Posterior vena cava (tissue), 2 donors: ENCODE measurements around the gene HEG1. TPM values are rescaled to one million over a fixed set of nuclear protein-coding genes. Genes with fewer than 3 reads are reported as not detected.
"Not testable (repeated sequence)": the region's sequence is repeated elsewhere in the genome, so short reads cannot be mapped to it uniquely, and the experiment has no call there.

ENCODE experiments used
- DNase-seq: peaks from one replicate; pipeline ENCODE4 v3.0.0-alpha.2; 2020; ENCODE audit warnings: low spot score
- intact Hi-C, 2 donors: fragments of 100-400 bp; cut with DNase I; formaldehyde crosslinking; loops; one replicate each; pipeline versions ENCODE4 v1.14.1 to v1.14.2; 2022 to 2023
- long read RNA-seq, 2 donors: library from polyadenylated mRNA; unstranded; transcript quantifications; one replicate each; pipeline ENCODE4 v2.0.0, GENCODE V29; 2020 to 2021
- total RNA-seq, 2 donors: library from RNA; stranded (reverse); fragmentation: NEBNext Ultra II Directional; extraction: Animal tissue kit (Norgen Biotek cat#: 25700); gene quantifications; one replicate each; pipeline ENCODE4 v1.2.1, GENCODE V29; 2021
- donor health status: DM: yes; HTN: yes; CAD: no.
- donor health status: DM: yes; HTN: yes; CAD: no.

HEG1 gene, protein sequence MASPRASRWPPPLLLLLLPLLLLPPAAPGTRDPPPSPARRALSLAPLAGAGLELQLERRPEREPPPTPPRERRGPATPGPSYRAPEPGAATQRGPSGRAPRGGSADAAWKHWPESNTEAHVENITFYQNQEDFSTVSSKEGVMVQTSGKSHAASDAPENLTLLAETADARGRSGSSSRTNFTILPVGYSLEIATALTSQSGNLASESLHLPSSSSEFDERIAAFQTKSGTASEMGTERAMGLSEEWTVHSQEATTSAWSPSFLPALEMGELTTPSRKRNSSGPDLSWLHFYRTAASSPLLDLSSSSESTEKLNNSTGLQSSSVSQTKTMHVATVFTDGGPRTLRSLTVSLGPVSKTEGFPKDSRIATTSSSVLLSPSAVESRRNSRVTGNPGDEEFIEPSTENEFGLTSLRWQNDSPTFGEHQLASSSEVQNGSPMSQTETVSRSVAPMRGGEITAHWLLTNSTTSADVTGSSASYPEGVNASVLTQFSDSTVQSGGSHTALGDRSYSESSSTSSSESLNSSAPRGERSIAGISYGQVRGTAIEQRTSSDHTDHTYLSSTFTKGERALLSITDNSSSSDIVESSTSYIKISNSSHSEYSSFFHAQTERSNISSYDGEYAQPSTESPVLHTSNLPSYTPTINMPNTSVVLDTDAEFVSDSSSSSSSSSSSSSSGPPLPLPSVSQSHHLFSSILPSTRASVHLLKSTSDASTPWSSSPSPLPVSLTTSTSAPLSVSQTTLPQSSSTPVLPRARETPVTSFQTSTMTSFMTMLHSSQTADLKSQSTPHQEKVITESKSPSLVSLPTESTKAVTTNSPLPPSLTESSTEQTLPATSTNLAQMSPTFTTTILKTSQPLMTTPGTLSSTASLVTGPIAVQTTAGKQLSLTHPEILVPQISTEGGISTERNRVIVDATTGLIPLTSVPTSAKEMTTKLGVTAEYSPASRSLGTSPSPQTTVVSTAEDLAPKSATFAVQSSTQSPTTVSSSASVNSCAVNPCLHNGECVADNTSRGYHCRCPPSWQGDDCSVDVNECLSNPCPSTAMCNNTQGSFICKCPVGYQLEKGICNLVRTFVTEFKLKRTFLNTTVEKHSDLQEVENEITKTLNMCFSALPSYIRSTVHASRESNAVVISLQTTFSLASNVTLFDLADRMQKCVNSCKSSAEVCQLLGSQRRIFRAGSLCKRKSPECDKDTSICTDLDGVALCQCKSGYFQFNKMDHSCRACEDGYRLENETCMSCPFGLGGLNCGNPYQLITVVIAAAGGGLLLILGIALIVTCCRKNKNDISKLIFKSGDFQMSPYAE (N-terminal part only)
- 100 to 1,000 TPM; 101 to 123 TPM for total RNA-seq
- long read RNA-seq, donor 1, partial matches to known transcripts: 5 of 32 reads
- long read RNA-seq, donor 1, other reads (novel, unspliced or antisense): 26 of 32 reads
- long read RNA-seq, donor 2, partial matches to known transcripts: 4 of 50 reads
- long read RNA-seq, donor 2, other reads (novel, unspliced or antisense): 46 of 50 reads

DNA sequence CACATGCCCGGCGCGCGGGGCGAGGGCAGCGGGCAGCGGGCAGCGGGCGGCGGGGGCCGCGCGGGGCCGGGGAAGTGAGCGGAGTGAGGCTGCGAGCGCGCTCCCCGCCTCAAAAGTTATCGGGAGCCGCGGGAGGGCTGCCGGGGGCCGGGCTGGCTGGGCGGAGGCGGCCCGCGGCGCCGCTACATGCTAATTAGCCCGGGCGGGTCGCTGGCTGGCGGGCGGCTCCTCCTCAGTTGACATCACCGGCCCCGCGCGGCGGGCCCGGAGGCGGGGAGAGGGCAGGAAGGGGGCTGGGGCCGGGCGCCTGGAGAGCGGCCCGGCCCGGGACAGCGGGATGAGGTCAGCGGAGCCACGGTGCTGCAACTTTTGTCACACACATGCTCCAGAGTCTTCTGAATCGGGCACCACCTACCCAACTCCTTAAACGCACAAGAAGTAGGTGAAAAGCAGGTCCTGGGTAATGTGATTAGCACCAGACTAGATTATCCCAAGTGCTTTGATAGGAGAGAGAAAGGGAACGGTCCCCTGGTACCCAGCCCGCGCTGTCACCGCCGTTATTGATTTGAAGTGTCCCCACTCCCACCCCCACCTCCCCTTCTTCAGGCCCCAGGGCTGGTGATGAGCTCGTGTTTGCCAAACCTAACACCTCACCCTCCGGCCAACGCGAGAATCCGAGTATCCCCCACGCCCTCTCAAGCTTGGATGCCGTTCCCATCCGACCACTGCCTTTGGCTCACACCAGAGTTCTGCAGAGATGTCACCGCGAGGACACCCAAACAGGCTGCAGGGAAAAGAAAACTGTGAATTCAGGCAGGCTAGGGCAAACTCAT, at the start of gene HEG1:
Gene HEG1 (minus strand): TSS at position 85 of the 833 bp plus-strand sequence. CDS start 107 bp downstream, outside the sequence.
- intact Hi-C loops: loop anchor here in 1 of 2 donors (10.0 kb wide), 1 partner anchor 109 kb away; no protein-coding TSS in a partner anchor
- DNase-seq: peak; percentile 97

DNA sequence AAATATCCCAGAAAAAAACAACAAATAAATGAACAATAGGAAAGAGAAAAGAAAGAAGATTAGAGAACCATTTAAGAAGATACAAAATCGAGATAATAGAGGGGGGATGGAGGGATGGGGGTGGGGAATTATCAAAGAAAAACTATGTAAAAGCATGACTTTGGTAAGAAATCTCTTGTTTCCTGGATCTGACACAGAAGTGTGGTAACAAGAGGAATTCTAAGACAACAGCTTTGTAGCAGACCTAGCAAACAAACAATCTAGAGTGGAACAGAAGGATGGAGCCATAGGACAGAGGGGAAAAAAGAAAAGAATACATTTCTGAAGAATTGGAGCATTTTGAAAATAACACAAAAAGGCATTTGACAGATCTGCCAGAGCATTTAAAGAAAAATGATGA, 49.3 kb upstream of the HEG1 start:
- intact Hi-C loops: no loop called here
- no peak for DNase-seq

DNA sequence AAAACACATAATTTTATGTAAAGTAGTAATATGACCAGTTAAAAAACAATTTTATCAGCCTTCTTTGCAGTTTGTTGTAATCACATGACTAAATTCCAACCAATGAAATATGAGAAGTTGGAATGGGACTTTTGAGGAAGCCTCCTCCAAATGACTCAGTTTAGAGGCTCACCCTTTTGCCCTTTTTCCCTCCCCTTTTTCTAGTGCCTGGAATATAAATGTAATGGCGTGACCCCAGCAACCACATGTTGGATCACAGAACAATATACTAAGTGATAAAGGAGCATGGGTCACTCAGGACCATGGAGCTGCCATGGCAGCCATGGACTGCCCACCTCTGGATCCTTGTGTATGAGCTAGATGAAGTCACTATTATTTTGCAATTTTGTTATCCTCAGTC, 48.8 kb upstream of the HEG1 start:
- no peak for DNase-seq
- intact Hi-C loops: no loop called here

DNA sequence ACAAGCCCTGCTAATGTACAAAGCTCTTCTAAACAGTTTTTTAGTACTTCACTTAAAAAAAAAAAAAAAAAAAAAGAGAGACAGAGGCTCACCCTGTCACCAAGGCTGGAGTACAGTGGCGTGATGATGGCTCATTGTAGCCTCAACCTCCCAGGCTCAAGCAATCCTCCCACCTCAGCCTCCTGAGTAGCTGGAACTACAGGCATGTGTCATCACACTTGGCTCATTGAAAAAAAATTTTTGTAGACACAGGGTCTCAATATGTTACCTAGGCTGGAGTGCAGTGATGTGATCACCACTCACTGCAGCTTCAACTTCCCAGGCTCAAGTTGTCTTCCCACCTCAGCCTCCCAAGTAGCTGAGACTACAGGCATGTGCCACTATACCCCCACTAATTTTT, 47.6 kb upstream of the HEG1 start:
- DNase-seq: no peak
- intact Hi-C loops: no loop called here

DNA sequence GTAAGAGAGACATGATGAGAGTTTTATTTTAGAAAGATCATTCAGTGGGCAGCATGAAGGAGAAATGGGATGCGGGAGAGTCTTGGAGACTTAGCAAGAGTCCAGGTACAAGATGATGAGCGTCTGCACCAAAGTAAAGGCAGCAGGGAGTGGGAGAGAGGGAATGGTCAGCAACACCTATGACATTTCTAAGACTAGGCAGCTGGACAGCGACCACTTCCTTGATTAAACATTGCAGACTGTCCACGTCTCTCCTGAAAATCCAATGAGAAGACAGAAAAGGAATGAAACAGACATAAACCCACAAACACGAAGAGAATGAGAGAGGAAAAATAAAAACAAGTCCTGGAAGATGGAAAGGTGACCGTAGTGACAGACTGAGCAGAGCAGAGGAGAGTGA, 46.7 kb upstream of the HEG1 start:
- DNase-seq: no peak
- intact Hi-C loops: no loop called here

DNA sequence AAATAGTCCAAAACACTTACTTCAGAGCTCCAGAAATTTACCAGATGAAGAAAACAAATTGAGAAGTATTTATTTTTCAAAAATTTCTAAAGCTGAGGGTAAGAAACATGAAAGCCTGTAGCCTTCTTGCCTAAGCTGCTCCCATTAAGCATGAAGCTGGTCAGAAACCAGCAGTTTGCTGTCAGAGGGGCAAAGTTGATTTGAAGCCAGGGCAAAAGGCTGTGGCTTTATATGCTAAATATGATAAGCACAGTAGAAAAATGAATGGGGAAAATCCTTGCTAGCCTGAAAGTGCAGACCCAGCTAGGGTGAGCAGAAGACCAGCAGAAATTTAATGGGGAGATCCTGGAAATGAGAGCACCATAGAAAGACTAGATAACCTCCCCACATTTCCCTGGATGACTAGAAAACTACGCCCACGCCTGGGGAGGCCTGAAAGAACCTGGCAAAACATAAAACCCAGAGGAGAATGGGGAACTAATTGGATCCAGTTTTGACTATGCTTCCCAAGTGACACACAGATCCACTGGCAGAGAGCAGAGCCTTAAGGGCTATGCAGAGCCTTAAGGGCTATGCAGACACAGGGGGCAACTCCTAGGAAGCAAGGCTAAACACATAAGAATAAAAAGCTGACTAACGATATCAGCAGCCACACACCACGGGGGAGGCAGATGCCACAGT, 43.0 kb upstream of the HEG1 start:
- intact Hi-C loops: no loop called here
- no peak for DNase-seq

DNA sequence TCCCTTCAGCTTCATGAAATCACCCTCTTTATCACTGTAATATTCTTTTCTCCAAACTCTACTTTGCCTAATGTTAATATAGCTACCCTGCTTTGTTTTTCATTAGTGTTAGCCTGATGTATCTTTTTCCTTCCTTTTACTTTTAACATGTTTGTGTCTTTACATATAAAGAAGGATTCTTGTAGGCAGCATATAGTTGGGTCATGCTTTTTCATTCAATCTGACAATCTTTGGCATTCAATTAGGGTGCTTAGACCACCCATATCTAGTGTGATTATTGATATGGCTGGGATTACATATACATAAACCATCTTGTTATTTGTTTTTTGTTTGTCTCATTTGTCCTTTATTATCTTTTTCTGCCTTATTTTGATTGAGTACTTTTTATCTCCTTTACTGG, 34.9 kb upstream of the HEG1 start:
- no peak for DNase-seq
- intact Hi-C loops: no loop called here

DNA sequence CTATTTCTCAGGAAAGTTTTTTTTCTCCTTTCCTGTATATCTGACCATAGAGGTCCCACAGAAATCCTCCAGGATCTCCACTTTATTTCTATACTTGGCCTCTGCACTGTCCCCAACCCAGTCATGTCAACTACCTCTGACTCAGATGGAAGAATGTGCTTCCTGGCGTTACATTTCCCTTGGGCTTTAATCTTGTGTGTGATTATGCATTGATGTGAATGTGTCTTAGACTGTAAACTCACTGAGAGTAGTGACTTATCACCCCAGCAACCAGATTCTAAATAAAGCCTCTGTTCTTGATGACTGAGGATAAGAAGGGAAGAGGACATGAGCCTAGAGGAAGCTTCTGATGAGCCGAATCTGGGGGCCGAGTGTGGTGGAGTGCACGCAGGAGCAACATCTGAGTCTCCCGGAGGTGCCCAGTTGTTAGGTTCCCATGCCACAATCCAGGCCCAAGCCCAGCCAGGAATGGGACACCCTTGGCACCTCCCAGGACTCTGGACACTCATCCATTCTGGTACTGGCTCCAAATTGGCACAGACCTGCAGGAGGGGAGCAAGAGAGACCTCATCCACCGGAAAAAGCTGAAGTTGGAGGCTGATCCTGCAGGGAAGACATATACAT, 32.1 kb upstream of the HEG1 start:
- intact Hi-C loops: no loop called here
- no peak for DNase-seq

DNA sequence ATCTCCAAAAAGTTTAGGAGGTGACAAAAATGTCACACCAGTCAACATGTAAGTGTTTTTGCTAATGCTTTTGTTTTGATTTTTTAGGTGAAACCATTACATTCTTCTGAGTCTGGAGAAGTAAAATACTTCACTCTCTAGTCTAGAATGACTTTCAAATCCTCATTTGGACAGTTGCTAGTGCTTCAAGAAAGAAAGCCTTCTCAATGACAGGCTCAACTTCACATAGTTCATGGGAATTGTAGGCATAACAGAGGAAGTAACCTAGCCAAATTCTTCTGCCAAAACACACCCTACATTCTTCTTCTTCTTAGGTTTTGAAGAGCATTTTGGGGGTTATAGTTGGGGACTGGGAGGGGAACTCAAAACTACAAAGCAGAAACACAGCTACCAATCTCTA, 29.4 kb upstream of the HEG1 start:
- intact Hi-C loops: no loop called here
- no peak for DNase-seq

DNA sequence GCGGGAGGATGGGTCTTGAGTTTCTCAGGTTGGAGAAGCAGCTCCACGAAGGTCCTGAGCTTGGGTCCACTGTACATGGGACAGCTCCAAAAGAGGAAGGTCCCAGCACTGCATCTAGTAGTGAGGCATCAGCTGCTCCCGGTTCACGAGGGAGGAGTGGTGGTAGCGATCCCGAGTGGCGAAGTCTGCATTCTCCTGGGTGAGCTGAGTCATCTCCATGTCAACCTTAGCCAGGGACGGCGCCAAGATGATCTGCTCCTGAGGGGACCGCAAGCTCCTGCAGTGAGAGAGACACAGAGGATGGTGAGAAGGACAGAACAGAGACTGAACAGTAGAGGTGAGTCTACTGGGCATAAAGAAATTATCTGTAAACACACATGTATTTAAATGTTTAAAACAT, 28.0 kb upstream of the HEG1 start:
- intact Hi-C loops: no loop called here

DNA sequence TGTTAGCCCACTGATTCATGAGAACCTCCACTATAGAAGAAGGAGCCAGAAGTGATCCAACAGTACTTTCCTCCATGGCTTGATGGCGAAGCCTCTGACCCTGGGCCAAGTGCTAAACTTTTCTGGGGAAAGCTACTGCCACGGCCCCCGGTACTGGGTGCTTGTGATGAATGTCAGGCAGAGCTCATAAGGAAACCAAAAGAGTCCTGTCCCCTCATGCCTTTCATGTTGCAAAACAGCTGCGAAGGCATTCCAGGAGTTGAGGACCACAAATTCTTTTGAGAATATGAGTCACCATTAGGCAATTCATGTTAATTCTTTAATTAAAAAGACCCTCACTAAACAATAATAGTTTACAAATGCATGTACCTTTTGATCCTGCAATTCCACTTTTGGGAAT, 26.5 kb upstream of the HEG1 start:
- DNase-seq, intact Hi-C loops: not testable (repeated sequence)

More for the DNA sequence above, 28.0 kb upstream of the HEG1 start:
- DNase-seq: no peak

DNA sequence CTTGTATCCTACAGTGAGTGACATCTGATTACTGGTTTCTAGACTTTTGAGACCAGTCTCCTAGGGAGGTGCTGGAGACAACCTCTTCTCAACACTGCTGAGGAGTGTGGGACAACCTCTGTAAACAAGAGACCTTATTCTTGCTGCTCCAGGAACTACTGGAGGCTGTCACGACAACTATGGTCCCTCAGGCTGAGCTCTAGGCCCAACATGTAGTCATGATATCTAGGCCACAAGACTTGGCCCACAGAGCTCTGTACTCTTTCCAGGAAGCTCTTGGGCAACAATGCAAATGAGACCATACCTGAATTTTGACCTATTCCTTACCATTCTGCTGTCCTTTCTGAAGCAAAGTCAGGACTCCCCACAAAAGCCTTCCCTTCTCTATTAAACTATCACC, 24.3 kb upstream of the HEG1 start:
- intact Hi-C loops: no loop called here
- no peak for DNase-seq

DNA sequence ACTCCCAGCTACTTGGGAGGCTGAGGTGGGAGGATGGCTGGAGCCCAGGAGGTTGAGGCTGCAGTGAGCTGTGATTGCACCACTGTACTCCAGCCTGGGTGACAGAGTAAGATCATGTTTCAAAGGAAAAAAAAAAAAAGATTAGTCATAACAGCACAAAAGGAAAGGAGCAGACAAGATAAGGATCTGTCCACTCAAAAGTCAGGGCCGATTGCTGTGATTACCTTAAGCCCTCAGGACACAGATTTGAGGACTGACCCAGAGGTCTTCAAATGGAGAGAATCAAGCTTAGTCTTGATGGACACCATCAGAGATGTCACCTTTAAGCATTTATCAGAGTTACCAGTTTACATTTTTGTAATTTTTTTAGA, 23.9 kb upstream of the HEG1 start:
- intact Hi-C loops: no loop called here
- no peak for DNase-seq

DNA sequence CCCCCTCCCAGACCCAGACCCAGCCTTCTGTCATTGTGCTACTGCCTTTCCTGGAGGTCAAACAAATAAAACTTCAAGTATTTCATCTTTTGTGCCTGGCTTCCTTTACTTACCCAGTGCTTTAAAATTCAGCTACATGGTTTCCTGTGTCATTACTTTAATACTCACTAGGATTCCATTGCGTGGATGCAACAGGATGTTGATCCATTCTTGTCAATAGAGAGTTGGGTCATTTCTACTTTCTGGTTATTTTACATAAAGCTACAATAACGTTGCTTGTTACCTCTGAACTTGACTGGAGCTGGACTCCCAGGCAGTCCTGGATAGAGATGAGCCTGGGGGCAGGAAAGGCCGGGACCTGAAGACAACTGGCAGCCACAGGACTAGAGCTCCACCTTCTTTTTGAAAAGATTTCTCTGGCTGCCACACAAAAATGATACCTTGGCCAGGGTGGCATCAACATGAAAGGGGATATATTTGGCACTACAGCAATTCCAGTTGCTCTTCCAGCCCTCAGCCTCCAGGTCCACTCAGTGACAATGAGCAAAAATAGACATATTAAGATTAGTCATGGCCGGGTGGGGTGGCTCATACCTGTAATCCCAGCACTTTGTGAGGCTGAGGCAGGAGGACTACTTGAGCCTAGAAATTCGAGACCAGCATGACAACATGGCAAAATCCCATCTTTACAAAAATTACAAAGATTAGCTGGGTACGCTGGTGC, 23.3 kb upstream of the HEG1 start:
- no peak for DNase-seq
- intact Hi-C loops: no loop called here

DNA sequence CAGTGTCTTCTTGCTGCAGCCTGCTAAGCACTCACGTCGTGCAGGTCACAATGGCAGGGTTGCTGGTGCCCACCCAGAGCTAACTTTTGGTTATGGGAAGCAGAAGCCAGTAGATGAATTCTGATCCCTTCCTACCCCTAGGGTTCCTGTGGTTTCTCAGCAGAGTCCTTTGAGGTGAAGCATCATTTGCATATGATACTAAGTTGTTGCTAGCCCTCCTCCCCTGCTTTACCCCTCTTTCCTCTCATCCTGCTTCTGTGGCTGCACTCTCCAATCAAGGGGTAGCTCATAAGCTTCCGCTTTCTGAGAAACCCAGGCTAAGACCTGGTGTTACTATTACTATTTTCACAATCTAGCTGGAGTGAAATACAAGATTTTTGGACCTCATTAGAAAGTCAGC, 22.1 kb upstream of the HEG1 start:
- intact Hi-C loops: no loop called here
- no peak for DNase-seq

DNA sequence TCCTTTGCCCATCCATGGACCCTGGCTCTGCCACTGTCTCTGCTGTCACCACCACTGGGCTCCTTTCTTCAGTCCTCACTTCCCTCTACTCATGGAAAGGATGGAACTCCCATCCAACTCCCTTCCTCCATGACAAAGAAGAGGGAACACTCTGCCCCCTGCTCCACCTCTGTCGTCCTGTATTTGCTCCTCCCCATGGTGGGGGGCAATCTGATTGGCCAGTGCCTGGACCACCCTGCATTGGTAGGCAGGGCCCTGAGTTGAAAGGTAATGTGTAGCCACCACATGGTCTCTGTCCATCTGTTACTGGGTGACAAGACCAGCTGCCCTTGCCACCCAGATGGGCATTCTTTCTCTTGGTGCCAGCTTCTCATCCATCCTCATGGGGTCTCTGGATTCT, 20.7 kb upstream of the HEG1 start:
- DNase-seq: no peak
- intact Hi-C loops: no loop called here

DNA sequence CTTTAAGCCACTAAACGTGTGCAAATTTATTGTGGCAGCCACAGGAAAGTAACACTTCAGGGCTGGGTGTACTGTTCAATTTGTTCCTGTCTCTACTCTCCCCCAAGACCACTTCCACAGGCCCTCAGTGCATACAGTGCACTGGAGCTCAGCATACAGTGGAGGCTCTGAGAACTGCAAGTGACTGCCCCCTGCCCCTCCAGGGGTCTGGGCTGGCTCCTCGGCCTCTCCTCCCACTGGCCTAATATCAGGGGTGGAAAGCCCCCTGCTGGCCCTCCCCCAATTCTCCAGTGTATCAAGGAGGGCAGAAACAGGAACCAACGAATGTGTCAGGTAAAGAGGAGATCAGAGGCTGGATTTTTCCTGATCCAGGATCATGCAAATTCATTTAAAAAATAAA, 19.9 kb upstream of the HEG1 start:
- intact Hi-C loops: no loop called here
- DNase-seq: no peak
